Heart left ventricle (tissue), 16 donors: ENCODE results near the gene DKC1. TPM values are rescaled to one million over a fixed set of nuclear protein-coding genes. Genes with fewer than 3 reads are reported as not detected.
"Not testable (repeated sequence)": the region's sequence is repeated elsewhere in the genome, so short reads cannot be mapped to it uniquely, and the experiment has no call there.

Source experiments
- ATAC-seq, 4 donors: fragments of 200-7000 bp; cut with Tn5 transposase; one replicate each; pipeline ENCODE4 v1.9.1; 2020 to 2022; ENCODE audit warnings: moderate library complexity in 4 of 4, mild to moderate bottlenecking in 3 of 4, moderate number of reproducible peaks in 1 of 4
- DNase-seq, 5 donors: peaks; one replicate each; pipeline ENCODE4 v3.0.0-alpha.2; 2020
- H3K27ac ChIP-seq, 12 donors: fragments of 200-600 bp; sonication (generic) in 4 of 12; one replicate each; pipeline versions ENCODE4 v1.5.0 to v1.8.0; 2016 to 2022; ENCODE audit warnings: mild to moderate bottlenecking in 2 of 12
- H3K27me3 ChIP-seq, 9 donors: fragments of 200-600 bp; sonication (generic) in 2 of 9; one replicate each; pipeline versions ENCODE4 v1.5.1 to v1.8.0; 2016 to 2022; ENCODE audit warnings: mild to moderate bottlenecking in 3 of 9
- H3K36me3 ChIP-seq, 9 donors: fragments of 200-600 bp; sonication (generic) in 2 of 9; one replicate each; pipeline versions ENCODE4 v1.5.0 to v1.8.0; 2018 to 2022; ENCODE audit warnings: mild to moderate bottlenecking in 2 of 9
- H3K4me1 ChIP-seq, 12 donors: fragments of 200-600 bp; sonication (generic) in 4 of 12; one replicate each; pipeline versions ENCODE4 v1.5.0 to v1.8.0; 2016 to 2022; ENCODE audit warnings: mild to moderate bottlenecking in 3 of 12
- H3K4me3 ChIP-seq, 12 donors: fragments of 200-600 bp; sonication (generic) in 4 of 12; one replicate each; pipeline versions ENCODE4 v1.5.0 to v1.8.0; 2017 to 2022; ENCODE audit warnings: mild to moderate bottlenecking in 9 of 12, moderate library complexity in 4 of 12
- H3K9me3 ChIP-seq, 12 donors: fragments of 200-600 bp; sonication (generic) in 4 of 12; one replicate each; pipeline versions ENCODE4 v1.5.0 to v1.8.0; 2016 to 2022; ENCODE audit warnings: mild to moderate bottlenecking in 1 of 12
- POLR2A ChIP-seq, 2 donors: fragments of 450-650 bp; IDR thresholded peaks; one replicate each; pipeline ENCODE4 v1.6.1; 2017; ENCODE audit warnings: antibody characterized with exemption in 2 of 2, mild to moderate bottlenecking in 2 of 2, moderate library complexity in 2 of 2
- WGBS, 4 donors: extraction: QIAGEN DNeasy Blood & Tissue Kit in 2 of 4; methylation state at CpG; one replicate each; pipeline versions ENCODE4 v1.1.5 to v1.1.7; 2013 to 2018; 5-methylcytosine and 5-hydroxymethylcytosine counted together
- intact Hi-C, 10 donors: fragments of 100-400 bp; cut with DNase I; formaldehyde crosslinking; loops; one replicate each; pipeline versions ENCODE4 v1.11.1 to v1.14.2; 2022
- polyA plus RNA-seq, 2 donors: library from polyadenylated mRNA; stranded (reverse); fragments of 200-250 nt; gene quantifications; one replicate each; pipeline ENCODE4 v1.2.3, GENCODE V29; 2013
- total RNA-seq, 9 donors: library from RNA; depleted of rRNA in 2 of 9; stranded (reverse); fragments of >200 nt in 2 of 9; fragmentation: NEBNext Ultra II Directional in 3 of 9; extraction: Animal tissue kit (Norgen Biotek cat#: 25700) in 3 of 9; gene quantifications; one replicate each; pipeline versions ENCODE4 v1.1.0 to v1.2.4, GENCODE V29; 2016 to 2023
- TF ChIP-seq, protein P1 (sequence below), 12 donors: fragments of 200-600 bp; sonication (generic) in 4 of 12; IDR thresholded peaks; one replicate each; pipeline versions ENCODE4 v1.5.0 to v1.8.0; 2018 to 2022; ENCODE audit warnings: antibody characterized with exemption in 12 of 12, mild to moderate bottlenecking in 5 of 12
- donor health status: ischemic (EF 13 %, LVEDD 7.1; RV severe dilation, severe dysfunction).
- donor health status: healthy with polysubstance abuse.
- donor health status: DM: no; HTN: yes; CAD: no.
- donor health status: DM: no; HTN: no; CAD: no.
- donor health status: ischemic (EF 25% LVEDD 6.9; RV normal size, moderate dysfunction).
- donor health status: ischemic (EF 25% LVEDD 5.7; RV mildly dilated, moderate dysfunction).
- donor health status: healthy.
- donor health status: DM: yes; HTN: yes; CAD: no.
- donor health status: ischemic (EF 35%, LVEDD 5.7; RV mildly dilated, moderate dysfunction).
- donor health status: nonischemic (EF 11% LVEDD 7.7; RV severe dilation, severe dysfunction).
- donor health status: DM: yes; HTN: yes; CAD: no.
- donor health status: PGD.
- donor health status: ischemic (EF 29% LVEDD 5.4; RV normal size, mild dysfunction).
- donor health status: nonischemic (EF 23%, LVEDD 6.1; RV moderate dilation, normal function).

DKC1 gene
- total and polyA plus RNA-seq, 11 donors: 12.9 to 31.9 (median 23.6) TPM

DNA sequence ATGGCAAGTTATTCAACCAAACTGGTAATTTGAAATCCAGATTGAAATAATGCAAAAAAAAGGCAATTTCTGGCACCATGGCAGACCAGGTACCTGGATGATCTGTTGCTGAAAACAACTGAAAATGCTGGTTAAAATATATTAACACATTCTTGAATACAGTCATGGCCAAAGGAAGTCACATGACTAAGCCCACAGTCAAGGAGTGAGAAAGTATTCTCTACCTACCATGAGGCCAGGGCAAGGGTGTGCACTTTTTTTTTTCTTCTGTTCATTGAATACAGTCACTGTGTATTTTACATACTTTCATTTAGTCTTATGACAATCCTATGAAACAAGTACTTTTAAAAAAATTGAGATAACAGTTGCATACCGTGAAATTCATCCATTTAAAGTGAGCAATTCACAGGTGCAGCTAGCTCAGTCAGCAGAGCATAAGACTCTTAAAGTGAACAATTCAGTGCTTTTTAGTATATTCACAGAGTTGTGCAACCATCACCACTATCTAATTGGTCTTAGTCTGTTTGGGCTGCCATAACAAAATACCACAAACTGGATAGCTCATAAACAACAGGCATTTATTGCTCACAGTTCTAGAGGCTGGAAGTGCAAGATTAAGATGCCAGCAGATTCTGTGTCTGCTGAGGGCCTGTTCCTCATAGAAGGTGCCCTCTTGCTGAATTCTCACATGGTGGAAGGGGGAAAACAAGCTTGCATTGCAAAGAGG lies 47.4 kb downstream of the DKC1 start:
- no peak for DNase-seq
- peaks cover 0 to 5% (median 0%) of the 10 kb centered on the region in 12 donors for H3K4me1 ChIP-seq
- no peak overlapping the region for H3K4me3 ChIP-seq
- no peak for ATAC-seq
- no peak overlapping the region for H3K27ac ChIP-seq
- H3K9me3 ChIP-seq: no peaks in the 10 kb centered on the region
- TF ChIP-seq, protein P1, sequence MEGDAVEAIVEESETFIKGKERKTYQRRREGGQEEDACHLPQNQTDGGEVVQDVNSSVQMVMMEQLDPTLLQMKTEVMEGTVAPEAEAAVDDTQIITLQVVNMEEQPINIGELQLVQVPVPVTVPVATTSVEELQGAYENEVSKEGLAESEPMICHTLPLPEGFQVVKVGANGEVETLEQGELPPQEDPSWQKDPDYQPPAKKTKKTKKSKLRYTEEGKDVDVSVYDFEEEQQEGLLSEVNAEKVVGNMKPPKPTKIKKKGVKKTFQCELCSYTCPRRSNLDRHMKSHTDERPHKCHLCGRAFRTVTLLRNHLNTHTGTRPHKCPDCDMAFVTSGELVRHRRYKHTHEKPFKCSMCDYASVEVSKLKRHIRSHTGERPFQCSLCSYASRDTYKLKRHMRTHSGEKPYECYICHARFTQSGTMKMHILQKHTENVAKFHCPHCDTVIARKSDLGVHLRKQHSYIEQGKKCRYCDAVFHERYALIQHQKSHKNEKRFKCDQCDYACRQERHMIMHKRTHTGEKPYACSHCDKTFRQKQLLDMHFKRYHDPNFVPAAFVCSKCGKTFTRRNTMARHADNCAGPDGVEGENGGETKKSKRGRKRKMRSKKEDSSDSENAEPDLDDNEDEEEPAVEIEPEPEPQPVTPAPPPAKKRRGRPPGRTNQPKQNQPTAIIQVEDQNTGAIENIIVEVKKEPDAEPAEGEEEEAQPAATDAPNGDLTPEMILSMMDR (IDR thresholded peaks at IDR 0.05): no peak
- TF ChIP-seq POLR2A (IDR thresholded peaks at IDR 0.05): no peak
- WGBS, 4 donors: 68 to 92% (median 86%) methylated on average over 1 of the region's 1 CpG
- H3K27me3 ChIP-seq: peaks cover 0 to 11% (median 0%) of the 10 kb centered on the region in 9 donors
- no peaks in the 10 kb centered on the region for H3K36me3 ChIP-seq
- intact Hi-C loops: loop anchor here in 1 of 10 donors (10.0 kb wide), 1 partner anchor 65 kb away; no protein-coding TSS in a partner anchor

DNA sequence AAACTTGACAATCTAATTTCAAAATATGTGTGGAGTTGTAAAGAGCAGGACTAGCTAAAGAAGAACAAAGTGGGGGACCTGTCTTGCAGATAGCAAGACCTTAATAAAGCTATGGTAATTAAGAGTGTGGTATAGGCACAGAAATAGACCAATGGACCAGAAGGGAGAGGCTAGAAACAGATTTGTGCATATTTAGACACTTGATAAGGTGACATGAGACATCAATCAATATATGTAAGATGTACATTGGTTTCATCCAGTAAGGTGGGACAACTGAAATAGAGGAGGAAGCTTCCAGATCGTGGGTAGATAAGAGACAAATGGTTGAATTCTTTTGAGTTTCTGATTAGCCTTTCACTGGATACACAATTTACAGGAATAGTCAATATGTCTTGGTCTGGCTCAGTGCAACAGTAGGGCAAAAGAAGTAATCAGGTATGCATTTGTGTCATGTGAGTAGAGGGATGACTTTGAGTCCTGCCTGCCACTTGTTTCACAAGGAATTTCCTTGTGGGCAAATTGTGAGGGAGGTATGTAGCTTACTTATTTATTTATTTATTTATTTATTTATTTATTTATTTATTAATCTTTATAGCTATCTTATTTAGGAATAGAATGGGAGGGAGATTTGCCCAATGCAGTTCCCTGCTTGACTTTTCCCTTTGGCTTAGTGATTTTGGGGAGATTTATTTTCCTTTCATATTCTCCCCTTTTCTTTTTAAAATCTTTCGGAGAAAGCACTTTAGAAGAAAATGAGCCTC lies 49.9 kb downstream of the DKC1 start:
- H3K9me3 ChIP-seq: no peaks in the 10 kb centered on the region
- no peaks in the 10 kb centered on the region for H3K4me1 ChIP-seq
- no peak overlapping the region for H3K4me3 ChIP-seq
- no peak overlapping the region for H3K27ac ChIP-seq
- intact Hi-C loops: loop anchor here in 1 of 10 donors (10.0 kb wide), 1 partner anchor 62 kb away; no protein-coding TSS in a partner anchor
- 59 to 89% (median 70%) methylated on average over 2 of the region's 2 CpGs for WGBS, 4 donors
- TF ChIP-seq POLR2A (IDR thresholded peaks at IDR 0.05): no peak
- TF ChIP-seq, protein P1 (IDR thresholded peaks at IDR 0.05): no peak
- no peak for DNase-seq
- H3K27me3 ChIP-seq: peaks cover 0 to 11% (median 0%) of the 10 kb centered on the region in 9 donors
- H3K36me3 ChIP-seq: no peaks in the 10 kb centered on the region
- ATAC-seq: no peak

DNA sequence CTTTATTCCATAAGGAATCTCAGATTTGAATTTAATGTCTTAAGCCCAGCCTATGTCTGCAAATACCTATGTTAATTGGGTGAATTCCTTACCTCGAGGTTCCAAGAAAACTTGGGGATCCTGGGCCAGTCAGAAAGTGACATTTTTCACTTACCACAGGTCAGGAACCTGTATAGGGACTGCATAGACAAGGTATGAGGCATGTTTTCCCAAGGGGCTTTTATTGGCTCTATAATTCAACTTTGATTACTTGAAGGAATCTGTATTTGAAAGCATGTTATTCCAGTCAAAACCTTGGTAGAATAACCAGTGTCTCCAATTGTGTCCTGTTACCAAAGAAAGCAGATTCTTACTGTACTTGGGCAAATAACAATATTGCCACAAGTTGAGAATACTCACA lies 51.1 kb downstream of the DKC1 start:
- no peak for TF ChIP-seq POLR2A (IDR thresholded peaks at IDR 0.05)
- TF ChIP-seq, protein P1 (IDR thresholded peaks at IDR 0.05): no peak
- ATAC-seq: no peak
- Histone ChIP-seq H3K4me1 (no peaks in the 10 kb centered on the region), H3K36me3 (no peaks in the 10 kb centered on the region), H3K4me3 (no peak overlapping the region), H3K27ac (no peak overlapping the region), H3K9me3 (no peaks in the 10 kb centered on the region), H3K27me3 (peaks cover 0 to 11% (median 0%) of the 10 kb centered on the region in 9 donors)
- WGBS, 4 donors: 26 to 41% (median 35%) methylated on average over 1 of the region's 1 CpG
- DNase-seq: no peak
- intact Hi-C loops: loop anchor here in 1 of 10 donors (10.0 kb wide), 1 partner anchor 61 kb away; no protein-coding TSS in a partner anchor

DNA sequence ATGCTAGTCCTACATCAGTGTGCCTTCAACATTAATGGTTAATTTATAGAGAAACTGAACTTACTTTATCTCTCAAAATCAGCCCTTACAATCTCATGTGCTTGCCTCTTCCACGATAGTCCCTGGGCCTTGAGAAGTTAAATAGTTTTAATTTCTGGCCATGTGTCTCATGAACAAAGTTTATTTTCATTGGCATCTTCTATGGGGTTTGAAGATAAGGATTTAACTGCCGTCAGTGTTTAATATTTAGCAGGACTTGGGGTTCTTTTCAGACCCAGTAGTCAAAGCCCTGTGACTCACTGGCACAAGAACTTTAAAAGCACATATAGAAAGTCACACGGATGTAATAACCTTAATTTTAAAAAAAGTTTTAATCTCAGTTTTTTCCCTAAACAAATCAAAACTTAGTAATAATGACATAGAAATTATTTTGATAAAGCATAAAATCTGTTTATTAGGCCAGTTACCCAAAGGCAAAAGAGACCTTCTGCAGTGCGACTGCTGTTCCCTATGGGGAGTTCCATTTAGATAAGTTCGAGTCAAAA lies 52.7 kb downstream of the DKC1 start:
- Histone ChIP-seq H3K9me3 (no peaks in the 10 kb centered on the region), H3K27me3 (peaks cover 0 to 11% (median 0%) of the 10 kb centered on the region in 9 donors), H3K4me3 (no peak overlapping the region), H3K4me1 (no peaks in the 10 kb centered on the region), H3K36me3 (no peaks in the 10 kb centered on the region), H3K27ac (no peak overlapping the region)
- no peak for DNase-seq
- ATAC-seq: no peak
- intact Hi-C loops: loop anchor here in 1 of 10 donors (10.0 kb wide), 1 partner anchor 59 kb away; no protein-coding TSS in a partner anchor
- WGBS, 4 donors: 64 to 72% (median 66%) methylated on average over 5 of the region's 5 CpGs
- no peak for TF ChIP-seq POLR2A (IDR thresholded peaks at IDR 0.05)
- TF ChIP-seq, protein P1 (IDR thresholded peaks at IDR 0.05): no peak

DNA sequence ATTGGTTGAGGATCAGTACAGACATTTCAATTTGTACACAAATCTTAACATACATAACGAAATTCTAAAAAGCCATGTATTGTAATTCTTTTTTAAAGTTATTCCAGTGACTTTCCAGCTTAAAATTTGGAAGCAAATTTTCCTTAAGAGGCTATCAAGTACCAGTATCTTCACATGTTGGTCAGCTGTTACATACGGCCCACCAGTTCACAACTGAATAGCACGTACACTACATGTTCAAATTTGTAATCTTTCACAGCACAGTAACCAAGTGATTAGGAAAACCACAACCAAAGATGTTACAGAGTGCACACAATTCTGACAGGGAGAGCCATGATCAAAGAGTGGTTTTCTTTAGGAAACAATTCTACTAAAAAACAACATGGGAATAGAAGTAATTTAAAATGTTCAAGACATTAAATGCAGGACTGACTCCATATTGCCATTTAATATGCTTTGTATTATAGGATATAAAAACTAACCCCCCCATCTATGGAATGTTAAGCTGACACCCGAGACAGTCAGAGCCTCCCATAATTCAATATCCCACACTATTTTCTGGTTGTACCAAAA lies 53.7 kb downstream of the DKC1 start:
- not testable (repeated sequence) for H3K27ac ChIP-seq, DNase-seq, H3K36me3 ChIP-seq, H3K4me3 ChIP-seq, H3K9me3 ChIP-seq, H3K4me1 ChIP-seq, ATAC-seq
- intact Hi-C loops: loop anchor here in 1 of 10 donors (10.0 kb wide), 1 partner anchor 58 kb away; no protein-coding TSS in a partner anchor
- 68 to 83% (median 79%) methylated on average over 4 of the region's 4 CpGs for WGBS, 4 donors
- H3K27me3 ChIP-seq: peaks cover 0 to 11% (median 0%) of the 10 kb centered on the region in 9 donors
